Osteocyte (in vitro differentiated cells): ENCODE results near the gene UQCRC1. TPM values are rescaled to one million over a fixed set of nuclear protein-coding genes. Genes with fewer than 3 reads are reported as not detected.

Experiments used
- DNase-seq: peaks from one replicate; pipeline ENCODE4 v3.0.0; 2021; ENCODE audit warnings: mixed read lengths; ENCODE audit not compliant: unreplicated experiment; ENCODE audit errors: extremely low spot score
- H3K27ac Mint-ChIP-seq: one replicate; pipeline ENCODE4 v1.8.0; 2021; ENCODE audit warnings: mild to moderate bottlenecking, mixed read lengths; ENCODE audit not compliant: unreplicated experiment
- H3K27me3 Mint-ChIP-seq: one replicate; pipeline ENCODE4 v1.8.0; 2021; ENCODE audit warnings: mixed read lengths; ENCODE audit not compliant: unreplicated experiment
- H3K36me3 Mint-ChIP-seq: one replicate; pipeline ENCODE4 v1.8.0; 2021; ENCODE audit warnings: mixed read lengths; ENCODE audit not compliant: unreplicated experiment
- H3K4me1 Mint-ChIP-seq: one replicate; pipeline ENCODE4 v1.8.0; 2021; ENCODE audit warnings: mixed read lengths; ENCODE audit not compliant: unreplicated experiment
- H3K4me3 Mint-ChIP-seq: one replicate; pipeline ENCODE4 v1.8.0; 2021; ENCODE audit warnings: mild to moderate bottlenecking, moderate library complexity, mixed read lengths; ENCODE audit not compliant: unreplicated experiment
- H3K9me3 Mint-ChIP-seq: one replicate; pipeline ENCODE4 v1.8.0; 2021; ENCODE audit warnings: mixed read lengths; ENCODE audit not compliant: unreplicated experiment
- total RNA-seq: library from RNA; stranded (reverse); gene quantifications from 2 replicates; pipeline ENCODE4 v1.2.1, GENCODE V29; 2021
- TF ChIP-seq, protein P1 (sequence below): fragments of 200-600 bp; sonication (generic); IDR thresholded peaks from 2 replicates; pipeline ENCODE4 v1.5.0; 2021; ENCODE audit warnings: antibody characterized with exemption, mild to moderate bottlenecking, moderate library complexity

Gene UQCRC1
- total RNA-seq, 1 donor from 2014 or later, result 202 TPM

DNA sequence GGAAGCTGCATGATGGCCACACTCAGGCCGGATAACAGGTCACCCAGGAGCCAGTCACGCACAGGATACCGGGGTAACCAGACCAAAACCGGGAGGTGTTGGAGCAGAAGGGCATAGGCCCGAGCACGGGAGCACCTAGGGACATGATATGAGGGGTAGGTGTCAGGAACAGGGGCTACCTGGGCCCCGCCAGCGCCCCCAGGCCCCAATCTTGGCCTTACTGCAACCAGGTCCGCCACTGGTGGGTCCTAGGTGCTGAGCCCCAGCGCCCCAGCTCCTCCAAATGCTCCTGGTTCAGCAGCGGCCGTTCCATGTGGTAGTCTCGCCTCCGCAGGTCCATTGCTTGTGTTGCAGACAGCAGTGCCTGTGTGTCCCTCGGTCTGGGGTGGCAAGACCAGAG lies 23.8 kb upstream of the UQCRC1 start:
- no peak for DNase-seq
- H3K27me3 Mint-ChIP-seq, result no peaks in the 10 kb centered on the region
- H3K4me3 Mint-ChIP-seq, result peak overlapping the region; percentile 87
- peaks cover 21% of the 10 kb centered on the region for H3K36me3 Mint-ChIP-seq
- H3K27ac Mint-ChIP-seq, result no peak overlapping the region
- TF ChIP-seq, protein P1, sequence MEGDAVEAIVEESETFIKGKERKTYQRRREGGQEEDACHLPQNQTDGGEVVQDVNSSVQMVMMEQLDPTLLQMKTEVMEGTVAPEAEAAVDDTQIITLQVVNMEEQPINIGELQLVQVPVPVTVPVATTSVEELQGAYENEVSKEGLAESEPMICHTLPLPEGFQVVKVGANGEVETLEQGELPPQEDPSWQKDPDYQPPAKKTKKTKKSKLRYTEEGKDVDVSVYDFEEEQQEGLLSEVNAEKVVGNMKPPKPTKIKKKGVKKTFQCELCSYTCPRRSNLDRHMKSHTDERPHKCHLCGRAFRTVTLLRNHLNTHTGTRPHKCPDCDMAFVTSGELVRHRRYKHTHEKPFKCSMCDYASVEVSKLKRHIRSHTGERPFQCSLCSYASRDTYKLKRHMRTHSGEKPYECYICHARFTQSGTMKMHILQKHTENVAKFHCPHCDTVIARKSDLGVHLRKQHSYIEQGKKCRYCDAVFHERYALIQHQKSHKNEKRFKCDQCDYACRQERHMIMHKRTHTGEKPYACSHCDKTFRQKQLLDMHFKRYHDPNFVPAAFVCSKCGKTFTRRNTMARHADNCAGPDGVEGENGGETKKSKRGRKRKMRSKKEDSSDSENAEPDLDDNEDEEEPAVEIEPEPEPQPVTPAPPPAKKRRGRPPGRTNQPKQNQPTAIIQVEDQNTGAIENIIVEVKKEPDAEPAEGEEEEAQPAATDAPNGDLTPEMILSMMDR, result no peak
- H3K9me3 Mint-ChIP-seq, result no peaks in the 10 kb centered on the region
- H3K4me1 Mint-ChIP-seq, result peaks cover 32% of the 10 kb centered on the region

- TF ChIP-seq, protein P1, result no peak
- DNase-seq, result no peak
- Mint-ChIP-seq H3K27me3 (no peaks in the 10 kb centered on the region), H3K36me3 (peaks cover 31% of the 10 kb centered on the region), H3K27ac (peak overlapping the region; percentile 31), H3K4me1 (peaks cover 27% of the 10 kb centered on the region), H3K4me3 (no peak overlapping the region), H3K9me3 (no peaks in the 10 kb centered on the region)
These were observed 22.3 kb upstream of the UQCRC1 start for GRCh38 chr3:48631516-48632448.

GRCh38 chr3:48630833-48631232 lies 21.4 kb upstream of the UQCRC1 start:
- Mint-ChIP-seq H3K9me3 (no peaks in the 10 kb centered on the region), H3K36me3 (peaks cover 39% of the 10 kb centered on the region), H3K27ac (no peak overlapping the region), H3K4me1 (peaks cover 18% of the 10 kb centered on the region), H3K27me3 (no peaks in the 10 kb centered on the region), H3K4me3 (no peak overlapping the region)
- TF ChIP-seq, protein P1, result no peak
- no peak for DNase-seq

DNA sequence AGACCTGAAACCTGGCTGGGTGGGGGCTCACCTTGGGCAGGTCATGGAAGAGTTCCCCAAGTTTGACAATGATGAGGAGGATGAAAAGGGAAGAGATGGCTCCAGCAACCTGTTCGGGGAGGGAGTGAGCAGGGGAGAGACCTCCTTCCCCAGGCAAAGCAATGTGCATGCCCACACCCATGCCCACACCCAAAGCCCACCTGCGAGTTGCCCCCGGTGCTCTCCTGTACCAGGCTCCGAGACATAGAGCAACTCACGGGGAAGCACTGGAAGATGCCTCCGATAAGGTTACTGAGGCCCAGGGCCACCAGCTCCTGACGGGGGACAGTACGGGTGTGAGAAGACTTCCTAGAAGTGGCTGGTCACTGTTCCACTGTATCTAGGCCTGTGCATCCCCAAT lies 21.0 kb upstream of the UQCRC1 start:
- peaks cover 15% of the 10 kb centered on the region for H3K4me1 Mint-ChIP-seq
- DNase-seq, result no peak
- H3K27me3 Mint-ChIP-seq, result no peaks in the 10 kb centered on the region
- no peak overlapping the region for H3K27ac Mint-ChIP-seq
- peaks cover 43% of the 10 kb centered on the region for H3K36me3 Mint-ChIP-seq
- TF ChIP-seq, protein P1, result no peak
- H3K4me3 Mint-ChIP-seq, result no peak overlapping the region
- H3K9me3 Mint-ChIP-seq, result no peaks in the 10 kb centered on the region

DNA sequence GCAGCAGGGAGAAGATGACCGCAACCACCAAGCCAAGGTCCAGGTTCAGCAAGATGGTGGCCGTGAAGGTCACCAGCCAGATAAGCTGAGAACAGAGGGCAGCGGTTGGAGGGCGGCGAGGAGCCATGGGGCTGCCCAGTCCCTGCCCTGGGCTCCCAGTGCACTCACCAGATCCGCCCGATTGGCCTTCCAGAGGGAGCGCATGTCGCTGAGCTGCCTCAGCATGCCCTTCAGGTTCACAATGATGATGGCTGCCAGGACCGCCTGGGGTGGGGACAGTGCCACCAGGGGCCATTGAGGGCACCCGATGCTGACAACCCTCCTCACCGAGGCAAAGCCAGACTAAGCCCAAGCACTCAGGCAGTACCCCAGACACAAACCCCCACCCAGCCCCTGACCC lies 20.4 kb upstream of the UQCRC1 start:
- Mint-ChIP-seq H3K36me3 (peaks cover 46% of the 10 kb centered on the region), H3K27me3 (no peaks in the 10 kb centered on the region), H3K27ac (no peak overlapping the region), H3K9me3 (no peaks in the 10 kb centered on the region), H3K4me1 (peaks cover 15% of the 10 kb centered on the region), H3K4me3 (no peak overlapping the region)
- DNase-seq, result no peak
- TF ChIP-seq, protein P1, result no peak
